Right atrium auricular region (tissue), 2 donors: ENCODE measurements around the gene APOB. TPM values are rescaled to one million over a fixed set of nuclear protein-coding genes. Genes with fewer than 3 reads are reported as not detected.

Source experiments
- DNase-seq: peaks from one replicate; pipeline ENCODE4 v3.0.0-alpha.2; 2019; ENCODE audit warnings: low spot score
- H3K27ac ChIP-seq, 2 donors: fragments of 200-600 bp; sonication (generic); 1 replicate in 1 of 2; 2 replicates in 1 of 2; pipeline ENCODE4 v1.5.1; 2016 to 2019
- H3K27me3 ChIP-seq, 2 donors: fragments of 200-600 bp; sonication (generic); one replicate each; pipeline versions ENCODE4 v1.5.1 to v1.6.0; 2017 to 2019
- H3K36me3 ChIP-seq: fragments of 200-600 bp; sonication (generic); one replicate; pipeline ENCODE4 v1.5.1; 2016
- H3K4me1 ChIP-seq, 2 donors: fragments of 200-600 bp; sonication (generic); one replicate each; pipeline versions ENCODE4 v1.5.1 to v1.6.0; 2017 to 2019
- H3K4me3 ChIP-seq, 2 donors: fragments of 200-600 bp; sonication (generic); 1 replicate in 1 of 2; 2 replicates in 1 of 2; pipeline ENCODE4 v1.5.1; 2017 to 2019; ENCODE audit warnings: mild to moderate bottlenecking in 1 of 2, moderate library complexity in 1 of 2
- H3K9me3 ChIP-seq, 2 donors: fragments of 200-600 bp; sonication (generic); one replicate each; pipeline ENCODE4 v1.5.1; 2019
- CTCF ChIP-seq, 2 donors: fragments of 200-600 bp; sonication (generic); IDR thresholded peaks; one replicate each; pipeline ENCODE4 v1.5.1; 2019; ENCODE audit warnings: antibody characterized with exemption in 2 of 2
- total RNA-seq, 2 donors: library from RNA; depleted of rRNA; stranded (reverse); fragments of >200 nt; gene quantifications; one replicate each; pipeline ENCODE4 v1.1.0, GENCODE V29; 2016

The APOB gene
- total RNA-seq, 2 donors from 2014 or later: 20.1 to 45.3 TPM

GRCh38 chr2:21028021-21028947 lies 15.6 kb downstream of the APOB start:
- H3K4me1 ChIP-seq: no peaks in the 10 kb centered on the region
- H3K36me3 ChIP-seq: peaks cover 47% of the 10 kb centered on the region
- no peak for DNase-seq
- TF ChIP-seq CTCF (IDR thresholded peaks at IDR 0.05): no peak
- no peak overlapping the region for H3K27ac ChIP-seq
- no peak overlapping the region for H3K4me3 ChIP-seq
- no peaks in the 10 kb centered on the region for H3K27me3 ChIP-seq
- no peaks in the 10 kb centered on the region for H3K9me3 ChIP-seq

- peaks cover 52% of the 10 kb centered on the region for H3K36me3 ChIP-seq
- H3K4me1 ChIP-seq: no peaks in the 10 kb centered on the region
- H3K4me3 ChIP-seq: no peak overlapping the region
- H3K27ac ChIP-seq: no peak overlapping the region
- no peak for TF ChIP-seq CTCF (IDR thresholded peaks at IDR 0.05)
- no peaks in the 10 kb centered on the region for H3K9me3 ChIP-seq
- DNase-seq: no peak
- H3K27me3 ChIP-seq: no peaks in the 10 kb centered on the region
Observed at GRCh38 chr2:21026479-21027282, 17.2 kb downstream of the APOB start.

- H3K4me1 ChIP-seq: no peaks in the 10 kb centered on the region
- H3K9me3 ChIP-seq: no peaks in the 10 kb centered on the region
- DNase-seq: no peak
- H3K4me3 ChIP-seq: no peak overlapping the region
- H3K27ac ChIP-seq: no peak overlapping the region
- TF ChIP-seq CTCF (IDR thresholded peaks at IDR 0.05): no peak
- peaks cover 57% of the 10 kb centered on the region for H3K36me3 ChIP-seq
- no peaks in the 10 kb centered on the region for H3K27me3 ChIP-seq
Observed at GRCh38 chr2:21025690-21026478, 18.0 kb downstream of the APOB start.

GRCh38 chr2:21024722-21025389 lies 19.0 kb downstream of the APOB start:
- Histone ChIP-seq H3K4me1 (no peaks in the 10 kb centered on the region), H3K9me3 (no peaks in the 10 kb centered on the region), H3K27ac (no peak overlapping the region), H3K27me3 (no peaks in the 10 kb centered on the region), H3K4me3 (no peak overlapping the region), H3K36me3 (peaks cover 56% of the 10 kb centered on the region)
- TF ChIP-seq CTCF (IDR thresholded peaks at IDR 0.05): no peak
- no peak for DNase-seq

- no peak for TF ChIP-seq CTCF (IDR thresholded peaks at IDR 0.05)
- no peak for DNase-seq
- H3K27ac ChIP-seq: no peak overlapping the region
- no peaks in the 10 kb centered on the region for H3K9me3 ChIP-seq
- H3K36me3 ChIP-seq: peaks cover 56% of the 10 kb centered on the region
- no peaks in the 10 kb centered on the region for H3K27me3 ChIP-seq
- H3K4me1 ChIP-seq: no peaks in the 10 kb centered on the region
- H3K4me3 ChIP-seq: no peak overlapping the region
Observed at GRCh38 chr2:21024198-21024597, 19.7 kb downstream of the APOB start.
